Measurements from ENCODE around the gene CAMK1D.

The CAMK1D gene

DNA sequence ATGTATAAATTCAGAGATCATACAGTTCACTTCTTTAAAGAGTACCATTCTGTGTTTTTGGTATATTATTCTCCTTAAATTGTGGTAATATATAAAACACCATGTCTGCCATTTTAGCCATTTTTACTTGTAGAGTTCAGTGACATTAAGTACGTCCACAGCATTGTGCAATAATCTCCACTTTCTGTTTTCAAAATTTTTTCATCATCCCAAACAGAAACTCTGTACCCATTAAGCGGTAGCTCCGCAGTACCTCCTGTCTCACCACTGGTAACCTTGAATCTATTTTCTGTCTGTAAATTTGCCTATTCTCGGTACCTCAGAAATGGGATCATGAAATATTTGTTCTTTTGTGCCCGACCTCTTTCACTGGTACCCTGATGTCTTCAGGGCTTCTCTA is 60.3 kb downstream of the CAMK1D start:
- Histone ChIP-seq H4K20me1 (ENCODE audit: insufficient read depth, low read length) (no peaks in the 10 kb centered on the region), H3K4me2 (ENCODE audit: low read length) (no peak overlapping the region), H3K79me2 (ENCODE audit: insufficient read depth, low read length) (no peaks in the 10 kb centered on the region), H3K9me2 (ENCODE audit: low read depth, low read length) (no peaks in the 10 kb centered on the region), H3K9ac (ENCODE audit: low read length) (no peak overlapping the region), H2AFZ (ENCODE audit: low read length) (no peak overlapping the region), H3K27ac (ENCODE audit: low read depth, low read length, poor library complexity, severe bottlenecking) (no peak overlapping the region), H3K4me1 (ENCODE audit: insufficient read depth, low read length, severe bottlenecking) (no peaks in the 10 kb centered on the region), H3K4me3 (ENCODE audit: low read depth, low read length, poor library complexity, severe bottlenecking) (no peak overlapping the region), H3F3A (ENCODE audit: insufficient read depth, low read length) (no peaks in the 10 kb centered on the region), H3K27me3 (ENCODE audit: insufficient read depth, low read length) (0 out of 2 replicates have a peak, but pooled peaks cover 5% of the 10 kb centered on the region), H3K9me3 (ENCODE audit: low read length) (no peaks in the 10 kb centered on the region), H3K36me3 (ENCODE audit: insufficient read depth, low read length) (no peaks in the 10 kb centered on the region)
- TF ChIP-seq, protein P1, sequence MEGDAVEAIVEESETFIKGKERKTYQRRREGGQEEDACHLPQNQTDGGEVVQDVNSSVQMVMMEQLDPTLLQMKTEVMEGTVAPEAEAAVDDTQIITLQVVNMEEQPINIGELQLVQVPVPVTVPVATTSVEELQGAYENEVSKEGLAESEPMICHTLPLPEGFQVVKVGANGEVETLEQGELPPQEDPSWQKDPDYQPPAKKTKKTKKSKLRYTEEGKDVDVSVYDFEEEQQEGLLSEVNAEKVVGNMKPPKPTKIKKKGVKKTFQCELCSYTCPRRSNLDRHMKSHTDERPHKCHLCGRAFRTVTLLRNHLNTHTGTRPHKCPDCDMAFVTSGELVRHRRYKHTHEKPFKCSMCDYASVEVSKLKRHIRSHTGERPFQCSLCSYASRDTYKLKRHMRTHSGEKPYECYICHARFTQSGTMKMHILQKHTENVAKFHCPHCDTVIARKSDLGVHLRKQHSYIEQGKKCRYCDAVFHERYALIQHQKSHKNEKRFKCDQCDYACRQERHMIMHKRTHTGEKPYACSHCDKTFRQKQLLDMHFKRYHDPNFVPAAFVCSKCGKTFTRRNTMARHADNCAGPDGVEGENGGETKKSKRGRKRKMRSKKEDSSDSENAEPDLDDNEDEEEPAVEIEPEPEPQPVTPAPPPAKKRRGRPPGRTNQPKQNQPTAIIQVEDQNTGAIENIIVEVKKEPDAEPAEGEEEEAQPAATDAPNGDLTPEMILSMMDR (IDR thresholded peaks at IDR 0.05; ENCODE audit: low read length), result no peak
- TF ChIP-seq EZH2 (IDR thresholded peaks at IDR 0.05; ENCODE audit: borderline replicate concordance, low read length), result no peak

DNA sequence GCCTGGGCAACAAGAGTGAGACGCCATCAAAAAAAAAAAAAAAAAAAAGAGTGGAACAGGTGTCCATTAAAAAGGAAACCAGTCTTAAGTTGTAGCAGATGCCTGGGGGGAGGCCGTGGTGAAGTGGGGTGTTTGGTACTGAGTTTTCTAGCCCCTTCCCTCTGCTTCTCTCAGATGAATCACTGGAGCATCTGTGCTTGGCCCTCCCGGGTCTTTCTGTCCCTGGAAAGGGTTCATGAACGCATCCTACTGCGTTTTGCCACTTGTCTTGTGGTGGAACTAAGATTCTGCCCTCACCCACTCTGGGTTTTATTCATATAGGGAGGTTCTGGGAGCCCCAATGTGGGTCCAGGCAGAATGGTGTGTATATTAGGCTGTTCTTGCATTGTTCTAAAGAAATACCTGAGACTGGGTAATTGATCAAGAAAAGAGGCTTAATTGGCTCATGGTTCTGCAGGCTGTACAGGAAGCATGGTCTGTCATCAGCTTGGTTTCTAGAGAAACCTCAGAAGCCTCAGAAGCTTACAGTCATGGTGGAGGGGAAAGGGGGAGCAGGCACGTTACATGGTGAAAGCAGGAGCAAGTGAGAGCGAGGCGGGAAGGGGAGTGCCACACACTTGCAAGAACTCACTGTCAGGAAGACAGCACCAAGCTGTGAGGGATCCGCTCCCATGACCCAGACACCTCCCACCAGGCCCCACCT is 63.5 kb downstream of the CAMK1D start:
- Histone ChIP-seq H3K4me2 (ENCODE audit: low read length) (no peak overlapping the region), H2AFZ (ENCODE audit: low read length) (no peak overlapping the region), H3K4me3 (ENCODE audit: low read depth, low read length, poor library complexity, severe bottlenecking) (no peak overlapping the region), H3K27ac (ENCODE audit: low read depth, low read length, poor library complexity, severe bottlenecking) (no peak overlapping the region), H3K79me2 (ENCODE audit: insufficient read depth, low read length) (no peaks in the 10 kb centered on the region), H3K9me2 (ENCODE audit: low read depth, low read length) (no peaks in the 10 kb centered on the region), H3F3A (ENCODE audit: insufficient read depth, low read length) (no peaks in the 10 kb centered on the region), H4K20me1 (ENCODE audit: insufficient read depth, low read length) (no peaks in the 10 kb centered on the region), H3K9me3 (ENCODE audit: low read length) (no peaks in the 10 kb centered on the region), H3K36me3 (ENCODE audit: insufficient read depth, low read length) (no peaks in the 10 kb centered on the region), H3K9ac (ENCODE audit: low read length) (no peak overlapping the region), H3K4me1 (ENCODE audit: insufficient read depth, low read length, severe bottlenecking) (no peaks in the 10 kb centered on the region), H3K27me3 (ENCODE audit: insufficient read depth, low read length) (0 out of 2 replicates have a peak, but pooled peaks cover 5% of the 10 kb centered on the region)
- no peak for TF ChIP-seq EZH2 (IDR thresholded peaks at IDR 0.05; ENCODE audit: borderline replicate concordance, low read length)
- TF ChIP-seq, protein P1 (IDR thresholded peaks at IDR 0.05; ENCODE audit: low read length), result no peak

DNA sequence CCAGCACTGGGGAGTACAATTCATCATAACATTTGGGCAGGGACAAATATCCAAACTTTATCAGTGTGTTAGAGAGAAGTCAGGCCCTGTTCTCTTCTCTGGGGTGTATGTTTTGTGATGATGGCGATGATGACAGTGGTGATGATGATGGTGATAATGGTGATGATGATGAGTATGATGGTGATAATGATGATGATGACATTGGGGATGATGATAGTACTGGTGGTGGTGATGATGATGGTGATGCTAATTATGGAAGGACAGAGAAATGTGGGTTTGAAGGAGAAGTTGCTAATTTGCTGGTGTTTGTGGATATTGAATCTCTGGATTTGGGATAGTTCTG is 64.0 kb downstream of the CAMK1D start:
- Histone ChIP-seq H3K9me2 (ENCODE audit: low read depth, low read length) (no peaks in the 10 kb centered on the region), H4K20me1 (ENCODE audit: insufficient read depth, low read length) (no peaks in the 10 kb centered on the region), H3K27me3 (ENCODE audit: insufficient read depth, low read length) (0 out of 2 replicates have a peak, but pooled peaks cover 5% of the 10 kb centered on the region), H3K4me3 (ENCODE audit: low read depth, low read length, poor library complexity, severe bottlenecking) (no peak overlapping the region), H3K4me1 (ENCODE audit: insufficient read depth, low read length, severe bottlenecking) (no peaks in the 10 kb centered on the region), H3F3A (ENCODE audit: insufficient read depth, low read length) (no peaks in the 10 kb centered on the region), H3K27ac (ENCODE audit: low read depth, low read length, poor library complexity, severe bottlenecking) (no peak overlapping the region), H3K4me2 (ENCODE audit: low read length) (no peak overlapping the region), H2AFZ (ENCODE audit: low read length) (no peak overlapping the region), H3K36me3 (ENCODE audit: insufficient read depth, low read length) (no peaks in the 10 kb centered on the region), H3K9ac (ENCODE audit: low read length) (no peak overlapping the region), H3K9me3 (ENCODE audit: low read length) (no peaks in the 10 kb centered on the region), H3K79me2 (ENCODE audit: insufficient read depth, low read length) (no peaks in the 10 kb centered on the region)
- TF ChIP-seq, protein P1 (IDR thresholded peaks at IDR 0.05; ENCODE audit: low read length), result no peak
- no peak for TF ChIP-seq EZH2 (IDR thresholded peaks at IDR 0.05; ENCODE audit: borderline replicate concordance, low read length)
